IMR-90 (cell line): ENCODE data around the gene SLX4. TPM values are rescaled to one million over a fixed set of nuclear protein-coding genes. Genes with fewer than 3 reads are reported as not detected.

Source experiments
- ATAC-seq: fragments of 200-7000 bp; cut with Tn5 transposase; 2 replicates; pipeline ENCODE4 v1.9.1; 2020; ENCODE audit warnings: low read depth, mild to moderate bottlenecking, moderate library complexity
- BruUV-seq: library from RNA; stranded (reverse); fragments of 400-500 nt; replicated peaks from 2 replicates; lab custom pipeline; 2021; lab: Mats Ljungman, UMichigan
- CTCF ChIA-PET: fragments of 300-600 bp; formaldehyde crosslinking; extraction: SDS; loops from one replicate; lab custom pipeline; 2021; ENCODE audit warnings: antibody characterized with exemption; lab: Yijun Ruan, JAX
- POLR2A ChIA-PET: fragments of 300-600 bp; sonication (Branson Sonifier 250); formaldehyde crosslinking; loops from one replicate; lab custom pipeline; 2022; ENCODE audit warnings: antibody characterized with exemption; ENCODE audit not compliant: unreplicated experiment; lab: Charles Lee
- DNase-seq: peaks from one replicate; pipeline ENCODE4 v3.0.0; 2013
- H2AFZ ChIP-seq: replicated peaks from 2 replicates; pipeline ENCODE3; 2013; ENCODE audit warnings: low read length, mild to moderate bottlenecking; ENCODE audit not compliant: poor library complexity
- H2AK5ac ChIP-seq: 2 replicates; pipeline ENCODE4 v1.6.1; 2013; ENCODE audit warnings: low read depth, low read length, inconsistent platforms
- H2AK9ac ChIP-seq: replicated peaks from 2 replicates; pipeline ENCODE3; 2013; ENCODE audit warnings: mild to moderate bottlenecking, low read depth, low read length, moderate library complexity; ENCODE audit not compliant: poor library complexity
- H2BK120ac ChIP-seq: 2 replicates; pipeline ENCODE4 v1.6.1; 2013; ENCODE audit warnings: low read depth, low read length, inconsistent platforms
- H2BK15ac ChIP-seq: 3 replicates; pipeline ENCODE4 v1.6.1; 2013; ENCODE audit warnings: low read depth, low read length, inconsistent platforms
- H2BK20ac ChIP-seq: 2 replicates; pipeline ENCODE4 v1.6.1; 2013; ENCODE audit warnings: low read depth, mild to moderate bottlenecking, inconsistent platforms, low read length, moderate library complexity
- H2BK5ac ChIP-seq: 2 replicates; pipeline ENCODE4 v1.6.1; 2013; ENCODE audit warnings: mild to moderate bottlenecking, low read depth, low read length, inconsistent platforms; ENCODE audit not compliant: poor library complexity, severe bottlenecking
- H3K14ac ChIP-seq: replicated peaks from 2 replicates; pipeline ENCODE4 v1.6.1; 2013; ENCODE audit warnings: low read depth, low read length, inconsistent platforms
- H3K18ac ChIP-seq: 2 replicates; pipeline ENCODE4 v1.6.1; 2013; ENCODE audit warnings: low read depth, low read length, control low read depth
- H3K23ac ChIP-seq: 2 replicates; pipeline ENCODE4 v1.6.1; 2013; ENCODE audit warnings: low read depth, low read length, inconsistent platforms
- H3K27ac ChIP-seq: 2 replicates; pipeline ENCODE4 v1.5.1; 2013; ENCODE audit warnings: mild to moderate bottlenecking, control low read depth, low read length; ENCODE audit not compliant: insufficient read depth
- H3K27me3 ChIP-seq: 2 replicates; pipeline ENCODE4 v1.6.1; 2013; ENCODE audit warnings: low read length; ENCODE audit not compliant: control insufficient read depth, insufficient read depth
- H3K36me3 ChIP-seq: 2 replicates; pipeline ENCODE4 v1.6.1; 2013; ENCODE audit warnings: low read length, mixed read lengths; ENCODE audit not compliant: control insufficient read depth, insufficient read depth
- H3K4ac ChIP-seq: 2 replicates; pipeline ENCODE4 v1.6.1; 2013; ENCODE audit warnings: low read depth, low read length, inconsistent platforms
- H3K4me1 ChIP-seq: 2 replicates; pipeline ENCODE4 v1.6.1; 2013; ENCODE audit warnings: low read length, mixed read lengths; ENCODE audit not compliant: control insufficient read depth, insufficient read depth
- H3K4me2 ChIP-seq: 2 replicates; pipeline ENCODE4 v1.6.1; 2013; ENCODE audit warnings: low read depth, mild to moderate bottlenecking, control low read depth, low read length, moderate library complexity
- H3K4me3 ChIP-seq: 2 replicates; pipeline ENCODE4 v1.5.1; 2013; ENCODE audit warnings: low read depth, mild to moderate bottlenecking, control low read depth, low read length, moderate library complexity; ENCODE audit not compliant: insufficient read depth
- H3K56ac ChIP-seq: 2 replicates; pipeline ENCODE4 v1.6.1; 2013; ENCODE audit warnings: low read length, inconsistent platforms; ENCODE audit not compliant: insufficient read depth; ENCODE audit errors: extremely low read depth
- H3K79me1 ChIP-seq, 2 experiments: 2 replicates each; pipeline ENCODE4 v1.6.1; 2013; ENCODE audit warnings: low read length in 2 of 2, inconsistent platforms in 1 of 2, low read depth in 1 of 2
- H3K9ac ChIP-seq: 2 replicates; pipeline ENCODE4 v1.6.1; 2013; ENCODE audit warnings: low read depth, low read length, control low read depth
- H3K9me1 ChIP-seq: 2 replicates; pipeline ENCODE4 v1.6.1; 2013; ENCODE audit warnings: low read length, inconsistent platforms; ENCODE audit not compliant: insufficient read depth
- H3K9me3 ChIP-seq: 2 replicates; pipeline ENCODE4 v1.6.1; 2013; ENCODE audit warnings: low read length; ENCODE audit not compliant: control insufficient read depth, insufficient read depth
- H4K20me1 ChIP-seq: 2 replicates; pipeline ENCODE4 v1.6.1; 2013; ENCODE audit warnings: low read length, inconsistent platforms; ENCODE audit not compliant: insufficient read depth
- H4K5ac ChIP-seq: 2 replicates; pipeline ENCODE4 v1.6.1; 2013; ENCODE audit warnings: mild to moderate bottlenecking, low read depth, low read length, control low read depth
- H4K8ac ChIP-seq, 2 experiments: 2 replicates each; pipeline ENCODE4 v1.6.1; 2013; ENCODE audit warnings: low read depth in 2 of 2, low read length in 2 of 2, control low read depth in 1 of 2, inconsistent platforms in 1 of 2
- H4K91ac ChIP-seq: 2 replicates; pipeline ENCODE4 v1.6.1; 2013; ENCODE audit warnings: low read depth, low read length, inconsistent platforms; ENCODE audit not compliant: insufficient read depth
- BHLHE40 ChIP-seq: fragments of 150-350 bp; IDR thresholded peaks from 2 replicates; pipeline ENCODE4 v1.6.1; 2016; ENCODE audit warnings: mild to moderate bottlenecking, low read depth, low read length
- CEBPB ChIP-seq: IDR thresholded peaks from 2 replicates; pipeline ENCODE4 v1.6.1; 2012; ENCODE audit warnings: low read depth, low read length, improper control_type of control experiment
- CHD1 ChIP-seq: IDR thresholded peaks from 2 replicates; pipeline ENCODE4 v1.6.1; 2012; ENCODE audit warnings: low read depth, low read length, improper control_type of control experiment
- CTCF ChIP-seq: conservative IDR thresholded peaks from 2 replicates; pipeline ENCODE4 v1.5.1; 2012; ENCODE audit warnings: mild to moderate bottlenecking, low read depth, low read length, improper control_type of control experiment
- ELK1 ChIP-seq: fragments of 150-350 bp; IDR thresholded peaks from 2 replicates; pipeline ENCODE4 v1.6.1; 2016; ENCODE audit warnings: low read depth, mild to moderate bottlenecking, low read length, moderate library complexity, borderline replicate concordance
- FOS ChIP-seq: fragments of 150-350 bp; IDR thresholded peaks from 2 replicates; pipeline ENCODE4 v1.6.1; 2016; ENCODE audit warnings: low read depth, low read length
- MAFK ChIP-seq: IDR thresholded peaks from 2 replicates; pipeline ENCODE4 v1.6.1; 2012; ENCODE audit warnings: low read depth, low read length, improper control_type of control experiment
- MAZ ChIP-seq: IDR thresholded peaks from 2 replicates; pipeline ENCODE4 v1.6.1; 2012; ENCODE audit warnings: low read depth, mild to moderate bottlenecking, low read length, improper control_type of control experiment, moderate library complexity, borderline replicate concordance
- MXI1 ChIP-seq: IDR thresholded peaks from 2 replicates; pipeline ENCODE4 v1.6.1; 2012; ENCODE audit warnings: low read depth, mild to moderate bottlenecking, low read length, moderate library complexity, borderline replicate concordance
- NFE2L2 ChIP-seq: fragments of 150-350 bp; IDR thresholded peaks from 2 replicates; pipeline ENCODE4 v1.6.1; 2016; ENCODE audit warnings: low read depth, mild to moderate bottlenecking, low read length
- POLR2A ChIP-seq: IDR thresholded peaks from 2 replicates; pipeline ENCODE4 v1.6.1; 2012; ENCODE audit warnings: mild to moderate bottlenecking, low read depth, low read length
- RAD21 ChIP-seq: IDR thresholded peaks from 2 replicates; pipeline ENCODE4 v1.6.1; 2012; ENCODE audit warnings: low read length, improper control_type of control experiment
- RCOR1 ChIP-seq: IDR thresholded peaks from 2 replicates; pipeline ENCODE4 v1.6.1; 2012; ENCODE audit warnings: mild to moderate bottlenecking, low read length, improper control_type of control experiment; ENCODE audit not compliant: insufficient replicate concordance
- RFX5 ChIP-seq: IDR thresholded peaks from 2 replicates; pipeline ENCODE4 v1.8.0; 2012; ENCODE audit warnings: low read depth, mild to moderate bottlenecking, low read length, moderate library complexity
- SMC3 ChIP-seq: fragments of 150-350 bp; IDR thresholded peaks from 2 replicates; pipeline ENCODE4 v1.6.1; 2016; ENCODE audit warnings: low read depth, mild to moderate bottlenecking, antibody characterized with exemption, low read length, moderate library complexity
- USF2 ChIP-seq: fragments of 150-350 bp; IDR thresholded peaks from 2 replicates; pipeline ENCODE4 v1.6.1; 2017; ENCODE audit warnings: mild to moderate bottlenecking, antibody characterized with exemption, low read length, low read depth
- WGBS, 2 experiments: methylation state at CpG; one replicate each; pipeline versions ENCODE4 v1.1.5 to v1.1.7; 2013; ENCODE audit warnings: missing lambda C conversion rate in 2 of 2; ENCODE audit not compliant: insufficient read length in 1 of 2; ENCODE audit errors: extremely low coverage in 2 of 2; 5-methylcytosine and 5-hydroxymethylcytosine counted together
- dilution Hi-C: fragments of 300-500 bp; cut with HindIII; formaldehyde crosslinking; loops from one replicate; pipeline ENCODE4 v1.14.3; 2018; ENCODE audit warnings: low sequenced_read_pairs; ENCODE audit not compliant: unreplicated experiment
- in situ Hi-C: fragments of 300-500 bp; cut with MboI; formaldehyde crosslinking; loops from 3 replicates; pipeline ENCODE4 v1.14.3; 2019; ENCODE audit warnings: low sequenced_read_pairs, inconsistent platforms, mixed read lengths
- intact Hi-C: fragments of 100-400 bp; cut with micrococcal nuclease; formaldehyde crosslinking; loops from 2 replicates; pipeline ENCODE4 v1.10.0; 2022
- polyA plus RNA-seq, 3 experiments: library from polyadenylated mRNA; depleted of rRNA; stranded (reverse); fragments of >200 nt; gene quantifications; 2 replicates each; pipeline ENCODE4 v1.2.3, GENCODE V29; 2012; ENCODE audit warnings: low replicate concordance in 1 of 3
- total RNA-seq: library from RNA; depleted of rRNA; stranded (reverse); fragments of >200 nt; gene quantifications from 2 replicates; pipeline ENCODE4 v1.2.3, GENCODE V29; 2012

The SLX4 gene
- total and polyA plus RNA-seq, 2 of the 4 experiments (the other 2 are of a cell fraction) = 1.3 to 3.1 TPM

GRCh38 chr16:3595521-3596021 lies 15.8 kb downstream of the SLX4 start:
- Histone ChIP-seq H3K27ac (no peak overlapping the region), H3K23ac (no peak overlapping the region), H3K18ac (no peak overlapping the region), H2BK15ac (no peak overlapping the region), H3K27me3 (no peaks in the 10 kb centered on the region), H3K56ac (no peak overlapping the region), H2AK9ac (no peak overlapping the region), H3K4me2 (no peak overlapping the region), H3K9me3 (peaks cover 6% of the 10 kb centered on the region; the same call in 1 of the 2 replicates), H2BK120ac (no peak overlapping the region), H3K36me3 (peaks cover 26% of the 10 kb centered on the region), H4K91ac (no peak overlapping the region), H4K5ac (no peak overlapping the region), H2BK20ac (no peak overlapping the region), H4K8ac (no peak overlapping the region), H2AFZ (no peak overlapping the region), H4K20me1 (no peaks in the 10 kb centered on the region), H2BK5ac (no peak overlapping the region), H3K9me1 (peaks cover 6% of the 10 kb centered on the region; the same call in 1 of the 2 replicates), H3K4me3 (no peak overlapping the region), H3K9ac (no peak overlapping the region), H3K79me1 (no peaks in the 10 kb centered on the region), H3K14ac (no peak overlapping the region), H2AK5ac (no peak overlapping the region), H3K4ac (no peak overlapping the region), H3K4me1 (no peaks in the 10 kb centered on the region)
- intact Hi-C loops (no loop called here), dilution Hi-C loops (no loop called here), in situ Hi-C loops (no loop called here)
- POLR2A ChIA-PET = no interaction called here
- no peak for TF ChIP-seq RFX5
- no peak for TF ChIP-seq BHLHE40
- TF ChIP-seq POLR2A = no peak
- no peak for TF ChIP-seq FOS
- TF ChIP-seq SMC3 = no peak
- TF ChIP-seq ELK1 = no peak
- TF ChIP-seq RAD21 = no peak
- TF ChIP-seq NFE2L2 = no peak
- no peak for TF ChIP-seq USF2
- TF ChIP-seq CEBPB = no peak
- no peak for TF ChIP-seq RCOR1
- TF ChIP-seq MAFK = no peak
- TF ChIP-seq CHD1 = no peak
- TF ChIP-seq CTCF = no peak
- no peak for TF ChIP-seq MXI1
- no peak for TF ChIP-seq MAZ
- DNase-seq = no peak
- CTCF ChIA-PET = no interaction called here
- WGBS, 2 experiments = 96% methylated on average over 5 of the region's 19 CpGs; no CpG with 5 or more reads in 1 of the 2 experiments
- no TSS peak for BruUV-seq
- no peak for ATAC-seq
